H1 (cell line): ENCODE measurements around the gene ELFN1. TPM values are rescaled to one million over a fixed set of nuclear protein-coding genes. Genes with fewer than 3 reads are reported as not detected.

Experiments used
- CTCF ChIA-PET: fragments of 300-600 bp; sonication (Branson Sonifier 250); formaldehyde crosslinking; loops from one replicate; lab custom pipeline; 2021; ENCODE audit not compliant: partially characterized antibody; lab: Charles Lee
- POLR2A ChIA-PET: fragments of 300-600 bp; sonication (Branson Sonifier 250); formaldehyde crosslinking; loops from one replicate; lab custom pipeline; 2021; ENCODE audit warnings: inconsistent platforms; ENCODE audit not compliant: partially characterized antibody; lab: Charles Lee
- DNase-seq, 2 experiments: peaks; one replicate each; pipeline versions ENCODE4 v3.0.0 to v3.0.0-alpha.2; 2010 to 2022; ENCODE audit warnings: low spot score in 2 of 2, low read depth in 1 of 2, mixed read lengths in 1 of 2
- FAIRE-seq: peaks from 2 replicates; lab custom pipeline; 2011; peaks lifted over from hg19 to GRCh38; lab: Jason Lieb, UNC
- H2AFZ ChIP-seq: 2 replicates; pipeline ENCODE4 v1.8.1; 2012; ENCODE audit warnings: low read length, inconsistent platforms
- H2AK5ac ChIP-seq: 2 replicates; pipeline ENCODE4 v1.6.1; 2013; ENCODE audit warnings: low read depth, low read length
- H2BK120ac ChIP-seq: replicated peaks from 2 replicates; pipeline ENCODE3; 2013; ENCODE audit warnings: low read depth, low read length, inconsistent platforms
- H2BK12ac ChIP-seq: 2 replicates; pipeline ENCODE4 v1.6.1; 2013; ENCODE audit warnings: low read depth, low read length
- H2BK15ac ChIP-seq: 2 replicates; pipeline ENCODE4 v1.6.1; 2013; ENCODE audit warnings: low read length
- H2BK20ac ChIP-seq: 2 replicates; pipeline ENCODE4 v1.6.1; 2013; ENCODE audit warnings: low read length
- H2BK5ac ChIP-seq: 2 replicates; pipeline ENCODE4 v1.6.1; 2013; ENCODE audit warnings: low read depth, low read length
- H3K14ac ChIP-seq: 2 replicates; pipeline ENCODE4 v1.6.1; 2013; ENCODE audit warnings: inconsistent platforms; ENCODE audit not compliant: insufficient read length
- H3K18ac ChIP-seq: 2 replicates; pipeline ENCODE4 v1.6.1; 2013; ENCODE audit warnings: low read length; ENCODE audit errors: extremely low read depth
- H3K23ac ChIP-seq: 2 replicates; pipeline ENCODE4 v1.6.1; 2013; ENCODE audit warnings: inconsistent platforms; ENCODE audit not compliant: insufficient read length
- H3K23me2 ChIP-seq: 2 replicates; pipeline ENCODE4 v1.6.1; 2013; ENCODE audit warnings: low read depth, low read length
- H3K27ac ChIP-seq: 2 replicates; pipeline ENCODE4 v1.6.1; 2011; ENCODE audit warnings: low read depth, low read length, inconsistent platforms
- H3K27me3 ChIP-seq, 4 experiments: replicated peaks in 1 of 4; 1 replicate in 1 of 4; 2 replicates in 3 of 4; pipeline versions ENCODE4 v1.6.1 to v1.8.1; 2011 to 2013; ENCODE audit warnings: low read length in 3 of 4, mild to moderate bottlenecking in 3 of 4, inconsistent platforms in 2 of 4, mixed read lengths in 2 of 4, moderate library complexity in 1 of 4; ENCODE audit not compliant: control insufficient read depth in 3 of 4, insufficient read depth in 3 of 4; ENCODE audit errors: extremely low read depth in 1 of 4
- H3K36me3 ChIP-seq, 4 experiments: 2 replicates each; pipeline versions ENCODE4 v1.6.1 to v1.8.1; 2011 to 2013; ENCODE audit warnings: mild to moderate bottlenecking in 4 of 4, low read length in 3 of 4, moderate library complexity in 2 of 4, control low read depth in 1 of 4, inconsistent platforms in 1 of 4; ENCODE audit not compliant: insufficient read depth in 4 of 4, control insufficient read depth in 2 of 4
- H3K4ac ChIP-seq: replicated peaks from 2 replicates; pipeline ENCODE3; 2013; ENCODE audit warnings: low read length, low read depth, mixed read lengths, inconsistent platforms; ENCODE audit not compliant: insufficient read length
- H3K4me1 ChIP-seq, 4 experiments: replicated peaks in 1 of 4; 1 replicate in 1 of 4; 2 replicates in 3 of 4; pipeline versions ENCODE4 v1.6.1 to v1.8.1; 2011 to 2013; ENCODE audit warnings: low read length in 3 of 4, inconsistent platforms in 2 of 4, mixed read lengths in 1 of 4; ENCODE audit not compliant: insufficient read depth in 4 of 4, control insufficient read depth in 3 of 4
- H3K4me2 ChIP-seq, 2 experiments: 2 replicates each; pipeline versions ENCODE4 v1.6.1 to v1.8.1; 2011 to 2013; ENCODE audit warnings: low read depth in 2 of 2, low read length in 2 of 2, control low read depth in 1 of 2, inconsistent platforms in 1 of 2, mild to moderate bottlenecking in 1 of 2; ENCODE audit not compliant: insufficient read depth in 1 of 2
- H3K4me3 ChIP-seq, 4 experiments: fragments of 200-600, 300-600 bp in 1 of 4; sonication (generic), shearing (Covaris generic), sonication (Bioruptor Twin) in 1 of 4; 2 replicates each; pipeline versions ENCODE4 v1.5.1 to v1.8.1; 2011 to 2016; ENCODE audit warnings: low read length in 4 of 4, low read depth in 3 of 4, control low read depth in 2 of 4, inconsistent platforms in 2 of 4, mild to moderate bottlenecking in 2 of 4, mixed read lengths in 1 of 4, moderate library complexity in 1 of 4; ENCODE audit not compliant: insufficient read depth in 2 of 4; ENCODE audit errors: extremely low read depth in 1 of 4
- H3K56ac ChIP-seq: replicated peaks from 2 replicates; pipeline ENCODE3; 2013; ENCODE audit warnings: low read depth, mild to moderate bottlenecking, mixed read lengths, low read length, inconsistent platforms; ENCODE audit not compliant: insufficient read length
- H3K79me1 ChIP-seq: 2 replicates; pipeline ENCODE4 v1.6.1; 2013; ENCODE audit warnings: low read depth, low read length, control low read depth
- H3K79me2 ChIP-seq, 2 experiments: 2 replicates each; pipeline versions ENCODE4 v1.6.1 to v1.8.1; 2012 to 2013; ENCODE audit warnings: low read length in 2 of 2, mild to moderate bottlenecking in 2 of 2, inconsistent platforms in 1 of 2; ENCODE audit not compliant: insufficient read depth in 2 of 2, control insufficient read depth in 1 of 2
- H3K9ac ChIP-seq, 4 experiments: replicated peaks in 1 of 4; 1 replicate in 1 of 4; 2 replicates in 3 of 4; pipeline versions ENCODE4 v1.6.1 to v1.8.1; 2011 to 2013; ENCODE audit warnings: low read depth in 3 of 4, low read length in 3 of 4, control low read depth in 2 of 4, mild to moderate bottlenecking in 2 of 4, moderate library complexity in 2 of 4, inconsistent platforms in 1 of 4; ENCODE audit errors: extremely low read depth in 1 of 4
- H3K9me3 ChIP-seq, 2 experiments: 2 replicates each; pipeline versions ENCODE4 v1.6.1 to v1.8.1; 2012 to 2013; ENCODE audit warnings: mild to moderate bottlenecking in 2 of 2, moderate library complexity in 2 of 2, control low read depth in 1 of 2, inconsistent platforms in 1 of 2, low read depth in 1 of 2, low read length in 1 of 2, mixed read lengths in 1 of 2; ENCODE audit not compliant: insufficient read depth in 2 of 2
- H4K20me1 ChIP-seq, 2 experiments: replicated peaks in 1 of 2; 2 replicates each; pipeline versions ENCODE3 to v1.8.1; 2011 to 2013; ENCODE audit warnings: inconsistent platforms in 2 of 2, low read length in 2 of 2, mild to moderate bottlenecking in 1 of 2; ENCODE audit not compliant: insufficient read depth in 2 of 2, control insufficient read depth in 1 of 2
- H4K5ac ChIP-seq: 2 replicates; pipeline ENCODE4 v1.6.1; 2013; ENCODE audit warnings: low read length, low read depth, mixed read lengths, inconsistent platforms; ENCODE audit not compliant: insufficient read length
- H4K8ac ChIP-seq: 2 replicates; pipeline ENCODE4 v1.8.0; 2013; ENCODE audit warnings: mild to moderate bottlenecking, moderate library complexity, low read length, inconsistent platforms; ENCODE audit not compliant: insufficient read depth; ENCODE audit errors: extremely low read depth
- H4K91ac ChIP-seq: replicated peaks from 2 replicates; pipeline ENCODE3; 2013; ENCODE audit warnings: low read length, mixed read lengths, inconsistent platforms; ENCODE audit not compliant: insufficient read length
- ATF3 ChIP-seq: IDR thresholded peaks from 2 replicates; pipeline ENCODE4 v1.6.1; 2011; ENCODE audit warnings: low read depth, mild to moderate bottlenecking, low read length; ENCODE audit not compliant: insufficient read depth
- BRCA1 ChIP-seq: IDR thresholded peaks from 2 replicates; pipeline ENCODE4 v1.6.1; 2012; ENCODE audit warnings: low read depth, low read length, improper control_type of control experiment
- CEBPB ChIP-seq: IDR thresholded peaks from 2 replicates; pipeline ENCODE4 v1.6.1; 2012; ENCODE audit warnings: low read depth, low read length
- E2F6 ChIP-seq: IDR thresholded peaks from 2 replicates; pipeline ENCODE4 v1.6.1; 2012; ENCODE audit warnings: inconsistent platforms
- TBP ChIP-seq: IDR thresholded peaks from 2 replicates; pipeline ENCODE4 v1.6.1; 2011; ENCODE audit warnings: low read depth, low read length, improper control_type of control experiment
- WGBS, 2 experiments: shearing (Covaris generic) in 1 of 2; methylation state at CpG; one replicate each; pipeline versions ENCODE4 v1.1.6 to v1.1.7; 2013 to 2015; ENCODE audit warnings: low lambda C conversion rate in 2 of 2, mixed read lengths in 2 of 2, inconsistent platforms in 1 of 2, low coverage in 1 of 2, missing lambda C conversion rate in 1 of 2; ENCODE audit not compliant: insufficient replicate concordance in 2 of 2, insufficient coverage in 1 of 2, insufficient read length in 1 of 2; ENCODE audit errors: extremely low coverage in 1 of 2, missing lambda C conversion rate in 1 of 2; 5-methylcytosine and 5-hydroxymethylcytosine counted together
- polyA plus RNA-seq, 7 experiments: library from polyadenylated mRNA; depleted of rRNA in 3 of 7; stranded (reverse) in 5 of 7; unstranded in 2 of 7; fragments of >200 nt in 5 of 7; fragments of 200-250 nt in 2 of 7; gene quantifications; 1 replicate in 5 of 7; 2 replicates in 1 of 7; 4 replicates in 1 of 7; pipeline versions ENCODE4 v1.2.1 to v1.2.3, GENCODE V29; 2011 to 2013; ENCODE audit warnings: missing spikeins in 2 of 7, mixed read lengths in 2 of 7
- total RNA-seq: library from RNA; stranded (reverse); fragmentation: NEBNext Ultra II Directional; extraction: Animal tissue kit (Norgen Biotek cat#: 25700); gene quantifications from 2 replicates; pipeline ENCODE4 v1.2.1, GENCODE V29; 2021

The ELFN1 gene
- total and polyA plus RNA-seq, 2 of the 8 experiments (the other 6 are each of a cell fraction or from before 2014, with no cell fraction given): 2.0 to 4.5 TPM

GRCh38 chr7:1785839-1786238, 115.8 kb downstream of the ELFN1 start:
- no peak overlapping the region for H2BK20ac ChIP-seq
- no peak overlapping the region for H3K14ac ChIP-seq
- H3K4me2 ChIP-seq: no peak overlapping the region
- H3K79me1 ChIP-seq: no peaks in the 10 kb centered on the region
- no peak overlapping the region for H3K9ac ChIP-seq
- no peak overlapping the region for H2AK5ac ChIP-seq
- H3K4me3 ChIP-seq: no peak overlapping the region
- H3K56ac ChIP-seq: no peak overlapping the region
- no peak overlapping the region for H2BK120ac ChIP-seq
- H3K4me1 ChIP-seq: no peaks in the 10 kb centered on the region
- no peak overlapping the region for H2BK15ac ChIP-seq
- H4K20me1 ChIP-seq: no peaks in the 10 kb centered on the region
- H2BK12ac ChIP-seq: no peak overlapping the region
- H3K79me2 ChIP-seq: no peaks in the 10 kb centered on the region
- peaks cover 5 to 7% of the 10 kb centered on the region in 2 experiments; a peak in 2 of 4 replicates for H3K9me3 ChIP-seq
- CTCF ChIA-PET: interaction anchor here (1.3 to 1.9 kb wide), 2 partner anchors 19 to 169 kb away, joined by 4 read pairs; no protein-coding TSS in a partner anchor
- no peak overlapping the region for H2BK5ac ChIP-seq
- H4K5ac ChIP-seq: no peak overlapping the region
- H2AFZ ChIP-seq: no peak overlapping the region
- no peak for DNase-seq
- POLR2A ChIA-PET: no interaction called here
- H3K27me3 ChIP-seq: no peaks in the 10 kb centered on the region
- H3K18ac ChIP-seq: no peak overlapping the region
- WGBS, 2 experiments: 83% methylated on average over 3 of the region's 3 CpGs; no CpG with 5 or more reads in 1 of the 2 experiments
- H4K91ac ChIP-seq: no peak overlapping the region
- FAIRE-seq: no peak
- no peak overlapping the region for H3K23ac ChIP-seq
- no peaks in the 10 kb centered on the region for H3K36me3 ChIP-seq
- no peak overlapping the region for H3K27ac ChIP-seq
- H4K8ac ChIP-seq: no peak overlapping the region
- no peak overlapping the region for H3K4ac ChIP-seq
- H3K23me2 ChIP-seq: no peaks in the 10 kb centered on the region
- TF ChIP-seq E2F6: no peak
- TF ChIP-seq TBP: no peak
- no peak for TF ChIP-seq CEBPB
- TF ChIP-seq BRCA1: no peak
- no peak for TF ChIP-seq ATF3
